ENCODE data around the gene PITPNM1. TPM values are rescaled to one million over a fixed set of nuclear protein-coding genes. Genes with fewer than 3 reads are reported as not detected.

Gene PITPNM1
- total RNA-seq, 2 donors from 2014 or later: 19.3 to 26.9 TPM

- no peaks in the 10 kb centered on the region for H3K27me3 ChIP-seq (replicated peaks; ENCODE audit: insufficient read depth)
- no peaks in the 10 kb centered on the region for H3K4me1 ChIP-seq (replicated peaks)
- no peak overlapping the region for H3K27ac ChIP-seq
- TF ChIP-seq POLR2A (IDR thresholded peaks at IDR 0.05) (no peak), POLR2AphosphoS5 (IDR thresholded peaks at IDR 0.05) (no peak)
- TF ChIP-seq, protein P1, sequence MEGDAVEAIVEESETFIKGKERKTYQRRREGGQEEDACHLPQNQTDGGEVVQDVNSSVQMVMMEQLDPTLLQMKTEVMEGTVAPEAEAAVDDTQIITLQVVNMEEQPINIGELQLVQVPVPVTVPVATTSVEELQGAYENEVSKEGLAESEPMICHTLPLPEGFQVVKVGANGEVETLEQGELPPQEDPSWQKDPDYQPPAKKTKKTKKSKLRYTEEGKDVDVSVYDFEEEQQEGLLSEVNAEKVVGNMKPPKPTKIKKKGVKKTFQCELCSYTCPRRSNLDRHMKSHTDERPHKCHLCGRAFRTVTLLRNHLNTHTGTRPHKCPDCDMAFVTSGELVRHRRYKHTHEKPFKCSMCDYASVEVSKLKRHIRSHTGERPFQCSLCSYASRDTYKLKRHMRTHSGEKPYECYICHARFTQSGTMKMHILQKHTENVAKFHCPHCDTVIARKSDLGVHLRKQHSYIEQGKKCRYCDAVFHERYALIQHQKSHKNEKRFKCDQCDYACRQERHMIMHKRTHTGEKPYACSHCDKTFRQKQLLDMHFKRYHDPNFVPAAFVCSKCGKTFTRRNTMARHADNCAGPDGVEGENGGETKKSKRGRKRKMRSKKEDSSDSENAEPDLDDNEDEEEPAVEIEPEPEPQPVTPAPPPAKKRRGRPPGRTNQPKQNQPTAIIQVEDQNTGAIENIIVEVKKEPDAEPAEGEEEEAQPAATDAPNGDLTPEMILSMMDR (IDR thresholded peaks at IDR 0.05): no peak
- intact Hi-C loops (cut with DNase I): no loop called here
- H3K4me3 ChIP-seq: no peak overlapping the region
- DNase-seq (ENCODE audit: low spot score): no peak
- WGBS: 80% methylated on average over 25 of the region's 25 CpGs
- H3K9me3 ChIP-seq: no peaks in the 10 kb centered on the region
- no peaks in the 10 kb centered on the region for H3K36me3 ChIP-seq
Observed at GRCh38 chr11:67523556-67524479, 18.7 kb upstream of the PITPNM1 start.

DNA sequence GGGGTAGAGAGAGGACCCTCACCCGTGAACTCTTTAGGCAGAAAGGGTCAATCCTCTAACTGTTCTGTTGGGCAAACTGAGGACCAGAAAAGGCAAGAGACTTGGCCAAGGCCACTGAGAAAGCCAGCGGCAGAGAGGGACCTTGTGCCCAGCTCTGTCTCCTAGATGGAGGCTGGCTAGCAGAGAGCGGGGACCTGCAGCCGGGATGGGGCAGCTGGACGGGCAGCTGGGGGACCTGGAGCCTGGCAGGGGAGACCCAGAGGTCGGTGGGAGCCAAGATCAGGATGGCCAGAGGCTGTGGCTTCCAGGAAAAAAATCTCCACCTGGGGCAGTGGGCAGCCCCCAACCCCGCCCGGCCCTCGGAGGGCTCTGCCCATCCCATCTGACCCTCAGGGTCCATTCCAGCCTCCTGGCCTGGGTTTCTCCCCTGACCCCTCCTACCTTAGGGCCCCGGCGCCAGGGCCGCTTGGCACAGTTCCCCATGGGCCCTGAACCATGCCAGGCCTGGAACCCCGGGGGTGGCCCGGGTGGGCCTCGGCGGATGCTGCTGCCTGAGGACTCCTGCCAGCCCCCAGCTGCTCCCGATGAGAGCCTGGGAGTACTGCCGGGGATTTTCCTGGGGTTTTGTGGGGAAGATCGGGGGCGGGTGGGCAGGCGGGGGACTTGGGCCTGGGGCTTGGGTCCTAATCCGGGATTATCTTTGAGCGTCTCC is 17.8 kb upstream of the PITPNM1 start, which contains the start of gene CABP2:
Gene CABP2 (minus strand): TSS at position 603 of the 712 bp plus-strand sequence. CDS start 120 bp downstream, at position 483.
- intact Hi-C loops (cut with DNase I): no loop called here
- 82% methylated on average over 16 of the region's 23 CpGs for WGBS
- Histone ChIP-seq H3K27ac (no peak within 1 kb of the TSS), H3K4me3 (no peak within 1 kb of the TSS), H3K27me3 (replicated peaks; ENCODE audit: insufficient read depth) (no peaks in the 10 kb centered on the region), H3K4me1 (replicated peaks) (no peaks in the 10 kb centered on the region), H3K9me3 (no peaks in the 10 kb centered on the region), H3K36me3 (no peaks in the 10 kb centered on the region)
- no peak for TF ChIP-seq POLR2AphosphoS5 (IDR thresholded peaks at IDR 0.05)
- TF ChIP-seq, protein P1 (IDR thresholded peaks at IDR 0.05): no peak
- TF ChIP-seq POLR2A (IDR thresholded peaks at IDR 0.05): no peak
- DNase-seq (ENCODE audit: low spot score): no peak

- 88% methylated on average over 11 of the region's 15 CpGs for WGBS
- no peak for DNase-seq (ENCODE audit: low spot score)
- intact Hi-C loops (cut with DNase I): no loop called here
Observed at GRCh38 chr11:67522338-67522737, 17.2 kb upstream of the PITPNM1 start.

GRCh38 chr11:67521924-67522323 is 16.8 kb upstream of the PITPNM1 start:
- WGBS: 81% methylated on average over 10 of the region's 10 CpGs
- Histone ChIP-seq H3K27ac (no peak overlapping the region), H3K4me1 (replicated peaks) (no peaks in the 10 kb centered on the region), H3K9me3 (no peaks in the 10 kb centered on the region), H3K36me3 (no peaks in the 10 kb centered on the region), H3K27me3 (replicated peaks; ENCODE audit: insufficient read depth) (no peaks in the 10 kb centered on the region), H3K4me3 (no peak overlapping the region)
- DNase-seq (ENCODE audit: low spot score): no peak
- intact Hi-C loops (cut with DNase I): no loop called here
- TF ChIP-seq POLR2A (IDR thresholded peaks at IDR 0.05): no peak
- TF ChIP-seq POLR2AphosphoS5 (IDR thresholded peaks at IDR 0.05): no peak
- TF ChIP-seq, protein P1 (IDR thresholded peaks at IDR 0.05): no peak

More at GRCh38 chr11:67522338-67522737, 17.2 kb upstream of the PITPNM1 start:
- TF ChIP-seq POLR2A (IDR thresholded peaks at IDR 0.05) (no peak), POLR2AphosphoS5 (IDR thresholded peaks at IDR 0.05) (no peak)
- TF ChIP-seq, protein P1 (IDR thresholded peaks at IDR 0.05): no peak
- no peaks in the 10 kb centered on the region for H3K9me3 ChIP-seq
- H3K27me3 ChIP-seq (replicated peaks; ENCODE audit: insufficient read depth): no peaks in the 10 kb centered on the region
- no peak overlapping the region for H3K27ac ChIP-seq
- H3K4me1 ChIP-seq (replicated peaks): no peaks in the 10 kb centered on the region
- H3K36me3 ChIP-seq: no peaks in the 10 kb centered on the region
- no peak overlapping the region for H3K4me3 ChIP-seq

Measured in prostate gland (tissue), 2 donors.